GM19397 (cell line): ENCODE data around the gene CD2.

Source experiments
- ATAC-seq: cut with Tn5 transposase; IDR thresholded peaks from one replicate; pipeline ENCODE4 v1.9.1; 2021; ENCODE audit warnings: mild to moderate bottlenecking, moderate library complexity; ENCODE audit not compliant: unreplicated experiment

CD2 gene

GRCh38 chr1:116771997-116772647 is 17.9 kb downstream of the CD2 start:
- no peak for ATAC-seq

DNA sequence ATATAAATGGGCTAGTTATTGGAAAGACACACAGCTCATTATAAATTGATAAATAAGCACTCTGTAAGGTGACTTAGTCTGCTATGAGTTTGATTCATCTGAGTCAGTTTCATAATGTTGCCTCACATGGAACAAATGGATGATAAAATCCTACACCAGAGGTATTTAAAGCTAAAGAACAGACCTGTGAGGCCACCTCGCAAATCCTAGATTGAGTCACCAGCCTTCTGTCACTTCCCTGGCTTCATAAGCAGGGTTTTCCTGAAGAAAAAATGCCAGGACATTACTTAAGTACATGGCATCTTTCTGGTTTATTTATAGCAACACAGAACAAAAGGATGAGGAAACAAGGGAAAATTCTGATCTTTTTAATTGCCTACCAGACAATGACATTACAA is 18.4 kb downstream of the CD2 start:
- ATAC-seq = no peak

- ATAC-seq = no peak
Measured at GRCh38 chr1:116775116-116775752, 21.0 kb downstream of the CD2 start.

DNA sequence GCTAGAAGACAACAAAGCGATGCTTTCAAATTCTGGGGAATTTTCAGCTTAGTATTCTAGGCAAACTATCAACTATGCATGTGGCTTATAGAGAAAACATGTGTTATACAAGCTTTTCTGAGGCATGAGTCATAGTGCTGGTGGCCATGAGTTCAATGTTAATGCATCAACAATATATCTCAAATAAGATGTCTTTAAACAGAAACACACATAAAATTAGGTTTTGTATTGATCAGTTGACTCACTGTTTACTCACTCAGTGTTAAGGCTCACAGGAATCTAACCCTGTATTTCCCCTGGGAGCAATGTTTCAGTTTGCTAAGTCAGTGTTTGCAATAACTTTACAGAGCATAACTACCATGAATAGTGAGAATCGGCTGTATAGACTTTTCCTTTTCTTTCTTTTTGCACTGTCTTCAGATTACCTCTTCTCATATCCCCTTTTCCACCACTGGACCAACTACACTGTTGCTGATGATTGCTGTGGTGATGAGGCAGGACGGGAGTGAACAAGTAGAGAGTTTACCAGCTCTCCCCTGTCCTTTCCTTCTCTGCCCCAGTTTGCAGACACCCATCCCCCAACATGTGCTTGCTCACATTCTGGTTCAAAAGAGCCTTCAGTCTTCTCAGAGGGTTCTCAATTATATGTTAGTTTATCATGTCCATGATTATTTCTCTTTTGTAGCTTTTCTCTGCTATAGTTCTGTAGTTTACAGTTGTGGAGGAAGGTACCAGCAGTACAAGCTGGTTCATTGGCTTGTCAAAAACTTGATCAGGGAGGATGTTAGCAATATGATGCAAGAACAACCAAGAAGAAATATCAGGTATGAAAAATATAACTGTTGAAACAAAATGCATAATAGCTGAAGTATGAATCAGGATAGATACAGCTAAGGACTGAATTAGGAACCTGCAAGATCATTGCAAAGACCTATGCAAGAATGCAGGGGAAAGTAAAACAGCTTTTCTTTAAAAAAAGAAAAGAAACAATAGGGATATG is 23.9 kb downstream of the CD2 start:
- no peak for ATAC-seq

- no peak for ATAC-seq
Measured at GRCh38 chr1:116781034-116781433, 26.8 kb downstream of the CD2 start.

- ATAC-seq = no peak
Measured at GRCh38 chr1:116785006-116785405, 30.8 kb downstream of the CD2 start.

GRCh38 chr1:116786049-116786448 is 31.8 kb downstream of the CD2 start:
- ATAC-seq = no peak

- no peak for ATAC-seq
Measured at GRCh38 chr1:116791727-116792126, 37.5 kb downstream of the CD2 start.

DNA sequence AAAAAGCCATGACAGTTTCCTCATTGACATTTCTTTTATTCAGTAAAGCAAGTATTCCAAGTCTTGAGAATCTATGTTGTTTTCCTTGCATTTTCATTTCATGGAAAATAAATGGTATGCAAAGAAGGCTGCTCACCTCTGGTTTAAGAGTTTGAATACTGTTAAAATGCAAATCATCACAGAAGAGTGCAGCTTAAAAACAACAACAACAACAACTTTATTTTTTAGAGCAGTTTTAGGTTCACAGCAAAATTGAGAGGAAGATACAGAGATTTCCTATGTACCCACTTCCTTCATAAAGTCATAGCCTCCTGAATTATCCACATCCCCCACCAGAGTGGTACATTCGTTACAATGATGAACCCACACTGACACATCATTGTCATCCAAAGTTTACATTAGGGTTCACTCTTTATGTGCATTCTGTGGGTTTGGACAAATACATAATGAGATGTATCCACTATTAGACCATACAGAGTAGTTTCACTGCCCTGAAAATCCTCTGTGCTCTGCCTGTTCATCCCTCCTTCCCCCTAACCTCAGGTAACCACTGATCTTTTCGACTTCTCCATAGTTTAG is 39.2 kb downstream of the CD2 start:
- no peak for ATAC-seq

DNA sequence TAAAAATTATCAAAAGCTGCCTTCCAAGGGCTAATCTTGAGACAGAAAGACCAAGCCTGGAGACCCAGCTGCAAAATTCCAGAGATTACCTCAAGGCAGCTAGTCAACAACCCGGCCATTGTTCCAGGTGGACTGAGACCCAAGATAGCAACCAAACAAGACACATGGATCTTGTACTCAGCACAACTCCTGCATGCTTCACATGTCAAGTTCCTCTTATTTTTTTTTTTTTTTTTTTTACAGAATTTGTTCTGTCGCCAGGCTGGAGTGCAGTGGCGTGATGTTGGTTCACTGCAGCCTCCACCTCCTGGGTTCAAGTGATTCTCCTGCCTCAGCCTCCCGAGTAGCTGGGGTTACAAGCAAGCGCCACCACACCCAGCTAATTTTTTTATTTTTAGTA is 40.1 kb downstream of the CD2 start:
- ATAC-seq = no peak

DNA sequence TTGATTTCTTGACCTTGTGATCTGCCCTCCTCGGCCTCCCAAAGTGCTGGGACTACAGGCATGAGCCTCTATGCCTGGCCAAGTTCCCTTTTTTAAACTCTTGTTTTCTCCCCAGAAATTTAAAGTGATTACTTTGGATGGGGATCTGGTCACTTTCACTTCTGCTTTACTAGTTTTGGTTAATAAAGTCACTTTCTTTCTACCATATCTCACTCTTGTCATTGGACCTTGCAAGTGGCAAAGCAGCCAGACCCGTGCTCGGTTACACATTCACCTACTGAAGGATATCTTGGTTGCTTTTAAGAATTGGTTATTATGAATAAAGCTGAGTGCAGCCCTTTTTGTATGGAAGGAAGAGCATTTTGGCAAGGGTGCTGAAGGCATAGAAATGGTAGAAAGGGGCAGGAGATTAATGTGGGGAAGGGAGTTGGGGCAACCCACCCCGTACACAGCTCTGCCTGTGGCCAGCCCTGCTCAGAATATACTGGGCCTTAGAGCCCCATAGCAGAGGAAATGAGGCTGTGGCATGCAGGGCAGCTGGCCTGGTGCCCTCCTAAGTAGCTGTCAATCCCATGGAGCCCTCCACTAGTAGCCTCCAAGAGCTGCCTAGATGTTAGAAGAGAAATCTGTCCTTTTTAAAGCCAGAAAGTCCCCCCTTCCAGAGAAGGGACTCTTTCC is 40.7 kb downstream of the CD2 start:
- peak; percentile 81 for ATAC-seq

GRCh38 chr1:116795482-116795829 is 41.2 kb downstream of the CD2 start:
- no peak for ATAC-seq

DNA sequence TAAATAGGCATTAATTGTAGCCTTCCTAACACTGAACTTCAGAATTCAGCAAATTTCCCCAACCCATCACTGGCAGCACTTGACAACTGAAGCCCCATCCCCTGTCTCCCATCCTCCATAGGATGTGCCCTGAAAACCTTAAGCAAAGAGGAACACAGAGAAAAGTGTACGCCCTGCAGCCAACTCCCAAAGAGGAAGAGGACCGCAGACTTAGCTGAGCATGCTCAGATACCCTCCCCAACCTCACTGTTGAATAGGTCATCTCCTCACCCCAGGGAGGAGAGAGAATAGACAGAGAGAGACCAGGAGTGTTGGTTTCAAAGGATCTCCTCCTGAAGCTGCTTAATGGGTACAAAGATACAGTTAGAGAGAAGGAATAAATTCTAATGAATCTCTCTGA is 50.5 kb downstream of the CD2 start:
- ATAC-seq = no peak

- ATAC-seq = no peak
Measured at GRCh38 chr1:116805398-116805797, 51.2 kb downstream of the CD2 start.

DNA sequence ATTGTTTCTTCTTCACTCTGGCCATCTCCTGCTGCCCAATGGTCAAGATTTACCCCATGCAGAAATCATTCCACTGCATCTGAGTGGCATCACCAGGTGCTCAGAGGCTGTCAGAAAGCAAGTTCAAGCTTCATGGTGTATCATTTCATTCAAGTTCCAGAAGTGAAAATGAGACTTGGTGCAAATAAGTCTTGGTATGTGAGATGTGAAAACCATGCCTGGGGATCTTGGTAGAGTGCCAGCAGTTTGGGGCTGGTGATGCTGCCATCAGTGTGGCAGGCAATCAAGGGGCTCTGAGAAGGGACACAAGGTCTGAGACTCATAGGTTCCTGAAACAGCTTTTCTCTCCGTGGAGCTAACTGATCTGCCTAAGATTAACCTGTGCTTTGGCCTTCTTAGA is 52.0 kb downstream of the CD2 start:
- no peak for ATAC-seq

DNA sequence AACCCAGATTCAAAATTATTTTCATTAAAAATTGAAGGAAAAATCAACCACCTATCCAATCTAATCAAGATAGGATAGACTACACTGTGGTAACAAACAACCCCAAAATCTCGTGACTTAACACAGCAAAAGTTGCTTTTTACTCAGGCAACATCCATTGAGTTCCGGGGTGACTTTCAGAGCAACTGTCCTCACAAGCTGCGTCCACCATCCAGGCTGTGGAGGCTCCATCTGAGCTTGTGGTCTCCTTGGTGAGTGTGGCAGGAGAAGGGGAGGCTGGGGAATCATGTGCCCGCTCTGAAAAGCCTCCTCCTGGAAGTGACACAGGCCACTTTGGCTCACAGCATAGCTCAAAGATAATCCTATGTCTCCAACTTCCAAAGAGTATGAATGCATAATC is 52.4 kb downstream of the CD2 start:
- ATAC-seq = no peak

GRCh38 chr1:116807394-116808199 is 53.4 kb downstream of the CD2 start:
- ATAC-seq = no peak

- ATAC-seq = no peak
Measured at GRCh38 chr1:116808200-116808847, 54.1 kb downstream of the CD2 start.

GRCh38 chr1:116808848-116809508 is 54.7 kb downstream of the CD2 start:
- ATAC-seq = no peak
